ENCODE data around the gene USP32.

- TF ChIP-seq, protein P1, sequence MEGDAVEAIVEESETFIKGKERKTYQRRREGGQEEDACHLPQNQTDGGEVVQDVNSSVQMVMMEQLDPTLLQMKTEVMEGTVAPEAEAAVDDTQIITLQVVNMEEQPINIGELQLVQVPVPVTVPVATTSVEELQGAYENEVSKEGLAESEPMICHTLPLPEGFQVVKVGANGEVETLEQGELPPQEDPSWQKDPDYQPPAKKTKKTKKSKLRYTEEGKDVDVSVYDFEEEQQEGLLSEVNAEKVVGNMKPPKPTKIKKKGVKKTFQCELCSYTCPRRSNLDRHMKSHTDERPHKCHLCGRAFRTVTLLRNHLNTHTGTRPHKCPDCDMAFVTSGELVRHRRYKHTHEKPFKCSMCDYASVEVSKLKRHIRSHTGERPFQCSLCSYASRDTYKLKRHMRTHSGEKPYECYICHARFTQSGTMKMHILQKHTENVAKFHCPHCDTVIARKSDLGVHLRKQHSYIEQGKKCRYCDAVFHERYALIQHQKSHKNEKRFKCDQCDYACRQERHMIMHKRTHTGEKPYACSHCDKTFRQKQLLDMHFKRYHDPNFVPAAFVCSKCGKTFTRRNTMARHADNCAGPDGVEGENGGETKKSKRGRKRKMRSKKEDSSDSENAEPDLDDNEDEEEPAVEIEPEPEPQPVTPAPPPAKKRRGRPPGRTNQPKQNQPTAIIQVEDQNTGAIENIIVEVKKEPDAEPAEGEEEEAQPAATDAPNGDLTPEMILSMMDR (IDR thresholded peaks at IDR 0.05) = no peak
- TF ChIP-seq POLR2AphosphoS5 (IDR thresholded peaks at IDR 0.05) (no peak), POLR2A (IDR thresholded peaks at IDR 0.05) (no peak), EP300 (IDR thresholded peaks at IDR 0.05; ENCODE audit: low read depth) (no peak)
Observed at GRCh38 chr17:60161598-60162330, 230.2 kb downstream of the USP32 start.
